Spleen (tissue), 11 donors: Measurements from ENCODE around the gene HPSE. TPM values are rescaled to one million over a fixed set of nuclear protein-coding genes. Genes with fewer than 3 reads are reported as not detected.

Experiments
- DNase-seq: peaks from one replicate; pipeline ENCODE4 v3.0.0-alpha.2; 2020
- H3K27ac ChIP-seq, 8 donors: fragments of 200-600 bp; sonication (generic) in 7 of 8; 1 replicate in 4 of 8; 2 replicates in 4 of 8; pipeline versions ENCODE4 v1.5.0 to v1.8.0; 2016 to 2021; ENCODE audit warnings: inconsistent platforms in 4 of 8, mild to moderate bottlenecking in 4 of 8, moderate library complexity in 1 of 8
- H3K27me3 ChIP-seq, 7 donors: fragments of 200-600 bp; sonication (generic) in 6 of 7; replicated peaks in 1 of 7; 1 replicate in 4 of 7; 2 replicates in 3 of 7; pipeline versions ENCODE4 v1.5.0 to v1.8.0; 2016 to 2021; ENCODE audit warnings: inconsistent platforms in 3 of 7, mild to moderate bottlenecking in 1 of 7
- H3K36me3 ChIP-seq, 6 donors: fragments of 200-600 bp; sonication (generic) in 5 of 6; 1 replicate in 4 of 6; 2 replicates in 2 of 6; pipeline versions ENCODE4 v1.5.0 to v1.8.0; 2016 to 2021; ENCODE audit warnings: inconsistent platforms in 2 of 6
- H3K4me1 ChIP-seq, 6 donors: fragments of 200-600 bp; sonication (generic) in 5 of 6; 1 replicate in 3 of 6; 2 replicates in 3 of 6; pipeline versions ENCODE4 v1.5.0 to v1.8.0; 2016 to 2021; ENCODE audit warnings: inconsistent platforms in 3 of 6
- H3K4me3 ChIP-seq, 8 donors: fragments of 200-600 bp; sonication (generic) in 7 of 8; 1 replicate in 4 of 8; 2 replicates in 4 of 8; pipeline versions ENCODE4 v1.5.0 to v1.8.0; 2016 to 2021; ENCODE audit warnings: inconsistent platforms in 4 of 8, mild to moderate bottlenecking in 4 of 8, moderate library complexity in 2 of 8
- H3K9me3 ChIP-seq, 8 donors: fragments of 200-600 bp; sonication (generic) in 7 of 8; 1 replicate in 4 of 8; 2 replicates in 4 of 8; pipeline versions ENCODE4 v1.5.0 to v1.8.0; 2016 to 2021; ENCODE audit warnings: inconsistent platforms in 4 of 8
- CTCF ChIP-seq, 11 experiments: fragments of 200-600 bp in 7 of 11; fragments of 450-650 bp in 4 of 11; sonication (generic) in 4 of 11; IDR thresholded peaks in 8 of 11; conservative IDR thresholded peaks in 3 of 11; 1 replicate in 7 of 11; 2 replicates in 4 of 11; pipeline versions ENCODE4 v1.4.0 to v1.8.0; 2016 to 2021; ENCODE audit warnings: antibody characterized with exemption in 11 of 11, inconsistent platforms in 4 of 11, mild to moderate bottlenecking in 1 of 11
- POLR2A ChIP-seq, 3 donors: fragments of 450-650 bp; IDR thresholded peaks; one replicate each; pipeline ENCODE4 v1.5.1; 2017; ENCODE audit warnings: antibody characterized with exemption in 3 of 3, mild to moderate bottlenecking in 1 of 3
- POLR2AphosphoS5 ChIP-seq, 3 donors: sonication (generic); formaldehyde crosslinking; IDR thresholded peaks; one replicate each; pipeline ENCODE4 v1.5.1; 2017; ENCODE audit warnings: antibody characterized with exemption in 3 of 3
- WGBS, 5 donors: extraction: QIAGEN DNeasy Blood & Tissue Kit in 3 of 5; methylation state at CpG; one replicate each; pipeline versions ENCODE4 v1.1.5 to v1.1.7; 2013 to 2018; 5-methylcytosine and 5-hydroxymethylcytosine counted together
- intact Hi-C: fragments of 100-400 bp; cut with DNase I; formaldehyde crosslinking; loops from one replicate; pipeline ENCODE4 v1.15.0; 2023; ENCODE audit warnings: low total_unique reads
- polyA plus RNA-seq, 3 donors: library from polyadenylated mRNA; stranded (reverse); fragments of 200-250 nt; gene quantifications; one replicate each; pipeline ENCODE4 v1.2.1, GENCODE V29; 2013
- total RNA-seq, 7 donors: library from RNA; depleted of rRNA in 3 of 7; stranded (reverse); fragments of >200 nt in 3 of 7; fragmentation: NEBNext Ultra II Directional in 4 of 7; extraction: Animal tissue kit (Norgen Biotek cat#: 25700) in 4 of 7; gene quantifications; one replicate each; pipeline versions ENCODE4 v1.1.0 to v1.2.1, GENCODE V29; 2016 to 2021
- donor health status: healthy with polysubstance abuse.
- donor health status: DM: no; HTN: no; CAD: no; lungs with moderate emphysema.
- donor health status: DM: no; HTN: no; CAD: no.
- donor health status: Bipolar disorder and iron deficiency.
- donor health status: healthy.
- donor health status: DM: no; HTN: no; CAD: no.
- donor health status: DM: yes; HTN: yes; CAD: no.

Gene HPSE
- total and polyA plus RNA-seq, 10 donors: 1.3 to 24.6 (median 12.7) TPM

GRCh38 chr4:83320548-83320947, 14.1 kb downstream of the HPSE start:
- no peaks in the 10 kb centered on the region for H3K27me3 ChIP-seq
- 8 to 25% (median 16%) methylated on average over 5 of the region's 5 CpGs for WGBS, 5 donors
- no peak for TF ChIP-seq CTCF (IDR thresholded peaks at IDR 0.05 in 8 of 11, conservative IDR thresholded peaks at IDR 0.05 in 3 of 11)
- TF ChIP-seq POLR2AphosphoS5 (IDR thresholded peaks at IDR 0.05): peak; percentile 54 to 64 (median 59)
- TF ChIP-seq POLR2A (IDR thresholded peaks at IDR 0.05): no peak
- DNase-seq: peak; percentile 90
- H3K9me3 ChIP-seq: no peaks in the 10 kb centered on the region
- H3K27ac ChIP-seq: peak overlapping the region in 6 of 8 donors; percentile 48 to 79 (median 73)
- intact Hi-C loops: no loop called here
- peaks cover 0 to 19% (median 2%) of the 10 kb centered on the region in 6 donors for H3K36me3 ChIP-seq
- H3K4me3 ChIP-seq: no peak overlapping the region
- H3K4me1 ChIP-seq: peaks cover 0 to 40% (median 12%) of the 10 kb centered on the region in 6 donors

GRCh38 chr4:83318666-83319065, 16.0 kb downstream of the HPSE start:
- intact Hi-C loops: no loop called here
- peak overlapping the region in 2 of 8 donors; percentile 16 to 20 for H3K27ac ChIP-seq
- H3K4me1 ChIP-seq: peaks cover 0 to 45% (median 12%) of the 10 kb centered on the region in 6 donors
- H3K36me3 ChIP-seq: peaks cover 0 to 19% (median 2%) of the 10 kb centered on the region in 6 donors
- no peaks in the 10 kb centered on the region for H3K27me3 ChIP-seq
- TF ChIP-seq POLR2A (IDR thresholded peaks at IDR 0.05): no peak
- TF ChIP-seq CTCF (IDR thresholded peaks at IDR 0.05 in 8 of 11, conservative IDR thresholded peaks at IDR 0.05 in 3 of 11): no peak
- TF ChIP-seq POLR2AphosphoS5 (IDR thresholded peaks at IDR 0.05): no peak
- DNase-seq: no peak
- H3K9me3 ChIP-seq: no peaks in the 10 kb centered on the region
- WGBS, 5 donors: 60 to 84% (median 73%) methylated on average over 3 of the region's 3 CpGs
- H3K4me3 ChIP-seq: no peak overlapping the region

- no peak for DNase-seq
- 69 to 83% (median 72%) methylated on average over 4 of the region's 4 CpGs for whole genome bisulfite sequencing, 5 donors
- H3K27ac ChIP-seq: peak overlapping the region in 4 of 8 donors; percentile 75 to 81 (median 78)
- no peaks in the 10 kb centered on the region for H3K27me3 ChIP-seq
- H3K9me3 ChIP-seq: no peaks in the 10 kb centered on the region
- TF ChIP-seq POLR2AphosphoS5 (IDR thresholded peaks at IDR 0.05): no peak
- no peak for TF ChIP-seq CTCF (IDR thresholded peaks at IDR 0.05 in 8 of 11, conservative IDR thresholded peaks at IDR 0.05 in 3 of 11)
- TF ChIP-seq POLR2A (IDR thresholded peaks at IDR 0.05): no peak
- H3K36me3 ChIP-seq: peaks cover 0 to 19% (median 2%) of the 10 kb centered on the region in 6 donors
- H3K4me3 ChIP-seq: no peak overlapping the region
- intact Hi-C loops: no loop called here
- peaks cover 0 to 41% (median 12%) of the 10 kb centered on the region in 6 donors for H3K4me1 ChIP-seq
Measured at GRCh38 chr4:83317671-83318070, 17.0 kb downstream of the HPSE start.

GRCh38 chr4:83316459-83317165, 18.0 kb downstream of the HPSE start:
- 64 to 79% (median 74%) methylated on average over 13 of the region's 13 CpGs for WGBS, 5 donors
- peak; percentile 80 for DNase-seq
- no peaks in the 10 kb centered on the region for H3K27me3 ChIP-seq
- peaks cover 0 to 33% (median 9%) of the 10 kb centered on the region in 6 donors for H3K4me1 ChIP-seq
- H3K27ac ChIP-seq: peak overlapping the region in 7 of 8 donors; percentile 44 to 81 (median 75)
- peaks cover 0 to 26% (median 2%) of the 10 kb centered on the region in 6 donors for H3K36me3 ChIP-seq
- H3K9me3 ChIP-seq: no peaks in the 10 kb centered on the region
- no peak for TF ChIP-seq CTCF (IDR thresholded peaks at IDR 0.05 in 8 of 11, conservative IDR thresholded peaks at IDR 0.05 in 3 of 11)
- no peak for TF ChIP-seq POLR2AphosphoS5 (IDR thresholded peaks at IDR 0.05)
- TF ChIP-seq POLR2A (IDR thresholded peaks at IDR 0.05): no peak
- H3K4me3 ChIP-seq: no peak overlapping the region
- intact Hi-C loops: no loop called here
